Activated gamma-delta T cell treated with anti-CD3 and anti-CD28 coated beads, Interleukin-2, amount 50 U/mL, for 16 hours (primary cell): ENCODE data around the gene MIB1.

Experiments used
- DNase-seq: peaks from one replicate; pipeline ENCODE4 v3.0.0-alpha.2; 2020; ENCODE audit warnings: low read depth

MIB1 gene

GRCh38 chr18:21815101-21815500, 74.5 kb downstream of the MIB1 start:
- DNase-seq, result no peak

GRCh38 chr18:21820033-21820810, 79.6 kb downstream of the MIB1 start:
- DNase-seq, result no peak

- DNase-seq, result no peak
Observed at GRCh38 chr18:21820811-21821143, 80.2 kb downstream of the MIB1 start.

- DNase-seq, result no peak
Observed at GRCh38 chr18:21823848-21824247, 83.3 kb downstream of the MIB1 start.

- no peak for DNase-seq
Observed at GRCh38 chr18:21826196-21826595, 85.6 kb downstream of the MIB1 start.

GRCh38 chr18:21826641-21827302, 86.2 kb downstream of the MIB1 start:
- DNase-seq, result no peak

- no peak for DNase-seq
Observed at GRCh38 chr18:21830532-21830931, 89.9 kb downstream of the MIB1 start.

- no peak for DNase-seq
Observed at GRCh38 chr18:21831413-21831831, 90.8 kb downstream of the MIB1 start.

- no peak for DNase-seq
Observed at GRCh38 chr18:21833604-21834298, 93.2 kb downstream of the MIB1 start.

GRCh38 chr18:21834299-21834660, 93.7 kb downstream of the MIB1 start:
- no peak for DNase-seq

GRCh38 chr18:21841570-21841969, 101.0 kb downstream of the MIB1 start:
- no peak for DNase-seq

GRCh38 chr18:21843341-21843740, 102.7 kb downstream of the MIB1 start:
- DNase-seq, result no peak

- DNase-seq, result no peak
Observed at GRCh38 chr18:21851327-21851961, 110.9 kb downstream of the MIB1 start.

- no peak for DNase-seq
Observed at GRCh38 chr18:21853016-21853415, 112.4 kb downstream of the MIB1 start.

GRCh38 chr18:21853775-21854552, 113.4 kb downstream of the MIB1 start:
- DNase-seq, result no peak

- DNase-seq, result no peak
Observed at GRCh38 chr18:21855432-21855831, 114.8 kb downstream of the MIB1 start.

GRCh38 chr18:21857871-21858270, 117.3 kb downstream of the MIB1 start:
- no peak for DNase-seq

- no peak for DNase-seq
Observed at GRCh38 chr18:21858544-21858943, 118.0 kb downstream of the MIB1 start.

GRCh38 chr18:21864386-21864785, 123.8 kb downstream of the MIB1 start:
- no peak for DNase-seq

- no peak for DNase-seq
Observed at GRCh38 chr18:21865043-21865442, 124.5 kb downstream of the MIB1 start.

GRCh38 chr18:21868770-21869169, 128.2 kb downstream of the MIB1 start:
- no peak for DNase-seq

GRCh38 chr18:21889570-21889969, 149.0 kb downstream of the MIB1 start:
- no peak for DNase-seq
